GM19452 (cell line): ENCODE data around the gene VRK3.

Experiments
- ATAC-seq: cut with Tn5 transposase; IDR thresholded peaks from one replicate; pipeline ENCODE4 v1.9.1; 2021; ENCODE audit not compliant: unreplicated experiment

VRK3 gene

GRCh38 chr19:50030937-50031336 lies 5.8 kb upstream of the VRK3 start:
- ATAC-seq = no peak

- ATAC-seq = no peak
Measured at GRCh38 chr19:50030225-50030624, 5.1 kb upstream of the VRK3 start.

- no peak for ATAC-seq
Measured at GRCh38 chr19:50026550-50026906, 1.4 kb upstream of the VRK3 start.

- ATAC-seq = peak; percentile 71
Measured at GRCh38 chr19:50025794-50026549, 800 bp upstream of the VRK3 start, which contains the start of gene ZNF473. ZNF473 (plus strand) TSS chr19:50026005; CDS start chr19:50031083, 5,078 bp downstream.

- ATAC-seq = no peak
Measured at GRCh38 chr19:50024719-50025021, 502 bp downstream of the VRK3 start.

- ATAC-seq = no peak
Measured at GRCh38 chr19:50022823-50023222, 2.3 kb downstream of the VRK3 start.

- no peak for ATAC-seq
Measured at GRCh38 chr19:50020481-50020880, 4.7 kb downstream of the VRK3 start.

- ATAC-seq = no peak
Measured at GRCh38 chr19:50016225-50016807, 8.9 kb downstream of the VRK3 start.

GRCh38 chr19:50008532-50008931 lies 16.6 kb downstream of the VRK3 start:
- ATAC-seq = no peak

GRCh38 chr19:50007947-50008346 lies 17.2 kb downstream of the VRK3 start:
- no peak for ATAC-seq

- ATAC-seq = no peak
Measured at GRCh38 chr19:50007170-50007569, 18.0 kb downstream of the VRK3 start.

GRCh38 chr19:50005428-50005827 lies 19.7 kb downstream of the VRK3 start:
- no peak for ATAC-seq

GRCh38 chr19:50003810-50004419 lies 21.3 kb downstream of the VRK3 start:
- ATAC-seq = no peak

GRCh38 chr19:50003254-50003788 lies 21.9 kb downstream of the VRK3 start:
- ATAC-seq = no peak

- ATAC-seq = no peak
Measured at GRCh38 chr19:50002386-50002960, 22.7 kb downstream of the VRK3 start.

GRCh38 chr19:50001775-50002174 lies 23.4 kb downstream of the VRK3 start:
- ATAC-seq = no peak

GRCh38 chr19:50000841-50001557 lies 24.2 kb downstream of the VRK3 start:
- no peak for ATAC-seq

GRCh38 chr19:50000038-50000840 lies 24.9 kb downstream of the VRK3 start:
- ATAC-seq = no peak

GRCh38 chr19:49999371-50000010 lies 25.7 kb downstream of the VRK3 start:
- no peak for ATAC-seq

- no peak for ATAC-seq
Measured at GRCh38 chr19:49997709-49998108, 27.5 kb downstream of the VRK3 start.
